ENCODE results near the gene COMMD1. TPM values are rescaled to one million over a fixed set of nuclear protein-coding genes. Genes with fewer than 3 reads are reported as not detected.
"Not testable (repeated sequence)": the region's sequence is repeated elsewhere in the genome, so short reads cannot be mapped to it uniquely, and the experiment has no call there.

The COMMD1 gene
- 45.9 and 50.7 TPM in 2 replicates for total RNA-seq (2014; rRNA removed; shearing (Covaris generic))

GRCh38 chr2:61905372-61906185 lies at the start of gene COMMD1:
TSS of gene COMMD1 (plus strand) at chr2:61905674. CDS start at chr2:61905679, 5 bp downstream.
- peak; percentile 33 for DNase-seq (ENCODE audit: low spot score)

DNA sequence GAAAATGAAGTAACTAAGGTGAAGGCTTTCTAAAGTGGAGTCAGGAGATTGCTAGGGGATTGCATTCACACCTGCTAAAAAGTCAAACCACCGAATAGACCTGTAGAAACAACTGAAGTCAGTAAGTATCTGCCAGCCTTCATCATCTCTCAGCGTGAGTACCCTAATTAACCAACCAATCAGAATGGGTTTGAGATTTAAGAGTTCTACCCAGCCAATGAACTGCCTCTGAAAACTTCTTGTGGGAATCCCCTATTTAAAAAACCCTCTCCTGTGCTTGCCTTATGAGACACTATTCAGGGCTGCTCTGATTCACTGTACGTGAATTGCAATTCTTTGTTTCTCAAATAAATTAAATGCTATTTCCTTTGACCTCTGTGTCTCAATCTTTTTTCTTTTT lies 48.2 kb upstream of the COMMD1 start:
- no peak for DNase-seq (ENCODE audit: low spot score)

- no peak for DNase-seq (ENCODE audit: low spot score)
Measured at GRCh38 chr2:61862085-61862484, 43.4 kb upstream of the COMMD1 start.

DNA sequence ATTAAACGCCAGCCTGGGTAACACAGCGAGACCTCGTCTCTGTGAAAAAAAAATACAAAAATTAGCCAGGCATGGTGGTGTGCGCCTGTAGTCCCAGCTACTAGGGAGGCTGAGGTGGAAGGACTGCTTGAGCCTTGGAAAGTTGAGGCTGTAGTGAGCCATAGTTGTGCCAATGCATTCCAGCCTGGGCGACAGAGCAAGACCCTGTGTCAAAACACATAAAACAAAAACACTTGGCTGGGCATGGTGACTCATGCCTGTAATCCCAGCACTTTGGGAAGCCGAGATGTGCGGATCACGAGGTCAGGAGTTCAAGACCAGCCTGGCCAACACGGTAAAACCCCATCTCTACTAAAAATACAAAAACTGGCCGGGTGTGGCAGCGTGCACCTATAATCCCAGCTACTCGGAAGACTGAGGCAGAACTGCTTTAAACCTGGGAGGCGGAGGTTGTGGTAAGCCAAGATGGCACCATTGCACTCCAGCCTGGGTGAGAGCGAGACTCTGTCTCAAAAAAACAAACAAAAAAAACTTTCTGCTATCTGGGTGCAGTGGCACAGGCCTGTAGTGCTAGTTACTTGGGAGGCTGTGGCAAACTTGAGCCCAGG lies 38.9 kb upstream of the COMMD1 start:
- not testable (repeated sequence) for DNase-seq (ENCODE audit: low spot score)

DNA sequence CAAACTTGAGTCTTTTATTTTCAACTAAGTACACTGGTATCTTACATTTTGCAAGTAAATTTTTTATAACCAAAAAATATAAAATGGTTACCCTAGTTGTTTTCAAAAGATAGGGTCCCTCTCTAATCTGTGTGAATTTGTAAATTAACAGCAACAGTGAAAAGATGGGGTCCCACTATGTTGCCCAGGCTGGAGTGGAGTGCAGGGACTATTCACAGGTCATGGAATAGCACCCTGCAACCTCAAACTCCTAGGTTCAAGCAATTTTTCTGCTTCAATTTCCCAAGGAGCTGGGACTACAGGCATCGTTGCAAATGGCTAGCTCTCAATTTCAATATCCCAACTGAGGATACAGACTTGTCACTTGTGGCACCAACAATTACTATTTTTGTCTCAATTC lies 29.1 kb upstream of the COMMD1 start:
- no peak for DNase-seq (ENCODE audit: low spot score)

DNA sequence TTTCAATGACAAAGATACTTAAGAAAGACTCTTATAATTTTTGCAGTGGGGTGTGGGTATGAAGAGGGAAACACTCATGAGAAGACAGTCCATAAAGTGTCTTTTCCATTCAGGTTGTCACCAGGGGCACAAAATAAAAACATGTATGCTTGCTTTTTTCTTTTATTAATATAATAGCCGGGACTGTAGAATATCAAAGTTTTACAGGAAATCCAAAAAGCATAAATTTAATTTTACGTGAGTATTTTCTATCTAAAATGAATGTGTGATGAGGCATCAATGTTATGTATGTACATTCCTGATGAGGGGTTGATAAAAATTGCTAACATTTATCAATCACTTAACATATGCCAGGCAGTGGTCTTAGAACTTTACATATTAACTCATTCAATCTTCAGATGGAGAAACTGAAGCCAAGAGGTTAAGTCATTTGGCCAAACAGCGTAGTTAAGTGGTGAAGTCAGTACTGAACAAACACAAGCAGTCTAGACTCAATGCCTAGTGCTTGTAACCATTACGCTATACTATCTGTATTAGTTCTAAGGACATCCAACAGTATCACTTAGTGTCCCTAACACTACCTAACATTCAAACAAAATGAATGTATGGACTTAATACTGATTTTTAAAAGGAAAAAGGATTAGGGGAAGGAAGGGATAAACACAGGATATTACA lies 27.8 kb upstream of the COMMD1 start:
- no peak for DNase-seq (ENCODE audit: low spot score)

GRCh38 chr2:61878761-61879160 lies 26.7 kb upstream of the COMMD1 start:
- no peak for DNase-seq (ENCODE audit: low spot score)

DNA sequence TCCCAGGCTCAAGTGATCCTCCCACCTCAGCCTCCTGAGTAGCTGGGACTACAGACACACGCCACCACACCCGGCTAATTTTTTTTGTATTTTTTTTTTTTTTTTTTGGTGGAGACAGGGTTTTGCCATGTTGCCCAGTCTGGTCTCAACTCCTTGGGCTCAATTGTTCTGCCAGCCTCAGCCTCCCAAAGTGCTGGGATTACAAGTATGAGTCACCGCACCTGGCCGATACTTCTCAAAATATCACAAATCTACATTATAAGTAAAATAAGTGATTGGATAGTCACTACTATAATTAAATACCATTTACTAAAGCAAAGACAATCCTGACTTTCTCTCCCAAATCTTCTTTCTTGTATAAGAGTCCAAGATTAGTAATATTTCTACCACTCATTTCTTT lies 26.1 kb upstream of the COMMD1 start:
- DNase-seq (ENCODE audit: low spot score) = not testable (repeated sequence)

GRCh38 chr2:61882850-61883249 lies 22.6 kb upstream of the COMMD1 start:
- DNase-seq (ENCODE audit: low spot score) = no peak

DNA sequence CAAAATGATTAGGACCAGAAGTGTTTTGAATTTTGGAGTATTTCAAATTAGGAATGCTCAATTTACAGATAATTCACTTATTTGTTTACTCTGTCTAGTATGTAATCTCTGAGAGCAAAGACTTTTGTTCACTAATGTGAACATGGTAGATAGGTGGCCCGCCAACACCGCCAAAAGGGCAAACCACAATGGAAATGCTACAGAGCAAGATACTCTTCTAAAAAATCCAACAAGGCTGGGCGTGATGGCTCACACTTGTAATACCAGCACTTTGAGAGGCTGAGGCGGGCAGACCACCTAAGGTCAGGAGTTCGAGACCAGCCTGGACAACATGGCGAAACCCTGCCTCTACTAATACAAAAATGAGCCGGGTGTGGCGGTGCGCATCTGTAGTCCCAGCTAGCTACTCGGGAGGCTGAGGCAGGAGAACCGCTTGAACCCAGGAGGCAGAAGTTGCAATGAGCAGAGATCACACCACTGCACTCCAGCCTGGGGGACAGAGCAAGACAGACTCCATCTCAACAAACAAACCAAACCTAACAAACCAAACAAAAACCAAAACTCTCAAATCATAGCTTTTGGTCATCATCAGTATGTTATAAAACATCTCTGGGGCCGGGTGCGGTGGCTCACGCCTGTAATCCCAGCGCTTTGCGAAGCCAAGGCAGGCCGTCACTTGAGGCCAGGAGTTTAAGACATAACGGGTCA lies 19.4 kb upstream of the COMMD1 start:
- DNase-seq (ENCODE audit: low spot score) = no peak

DNA sequence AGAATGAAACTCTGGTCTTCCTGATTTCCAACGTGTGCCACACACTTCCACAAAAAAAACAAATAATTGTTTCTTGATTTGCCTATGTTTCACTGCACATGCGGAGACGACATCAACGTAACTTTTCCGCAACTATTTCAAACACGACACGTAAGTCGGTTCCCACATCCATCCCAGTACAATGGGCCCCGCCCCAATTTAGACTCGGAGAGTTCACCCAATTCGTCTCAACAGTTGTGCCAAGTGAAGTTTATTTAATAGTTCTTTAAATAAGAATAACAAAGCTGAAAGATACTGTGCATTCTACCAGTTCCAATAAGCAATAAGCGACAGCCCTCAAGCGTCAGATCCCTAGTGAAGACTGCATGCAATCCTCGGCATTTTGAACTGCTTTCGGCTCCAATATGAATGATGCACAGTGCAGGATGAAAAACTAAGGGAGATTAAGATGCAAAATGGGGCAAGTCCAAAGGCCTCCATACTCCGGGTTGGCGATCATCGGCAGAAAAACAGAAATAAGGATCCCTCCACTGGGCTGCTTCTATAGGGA lies 17.7 kb upstream of the COMMD1 start:
- peak; percentile 39 for DNase-seq (ENCODE audit: low spot score)

DNA sequence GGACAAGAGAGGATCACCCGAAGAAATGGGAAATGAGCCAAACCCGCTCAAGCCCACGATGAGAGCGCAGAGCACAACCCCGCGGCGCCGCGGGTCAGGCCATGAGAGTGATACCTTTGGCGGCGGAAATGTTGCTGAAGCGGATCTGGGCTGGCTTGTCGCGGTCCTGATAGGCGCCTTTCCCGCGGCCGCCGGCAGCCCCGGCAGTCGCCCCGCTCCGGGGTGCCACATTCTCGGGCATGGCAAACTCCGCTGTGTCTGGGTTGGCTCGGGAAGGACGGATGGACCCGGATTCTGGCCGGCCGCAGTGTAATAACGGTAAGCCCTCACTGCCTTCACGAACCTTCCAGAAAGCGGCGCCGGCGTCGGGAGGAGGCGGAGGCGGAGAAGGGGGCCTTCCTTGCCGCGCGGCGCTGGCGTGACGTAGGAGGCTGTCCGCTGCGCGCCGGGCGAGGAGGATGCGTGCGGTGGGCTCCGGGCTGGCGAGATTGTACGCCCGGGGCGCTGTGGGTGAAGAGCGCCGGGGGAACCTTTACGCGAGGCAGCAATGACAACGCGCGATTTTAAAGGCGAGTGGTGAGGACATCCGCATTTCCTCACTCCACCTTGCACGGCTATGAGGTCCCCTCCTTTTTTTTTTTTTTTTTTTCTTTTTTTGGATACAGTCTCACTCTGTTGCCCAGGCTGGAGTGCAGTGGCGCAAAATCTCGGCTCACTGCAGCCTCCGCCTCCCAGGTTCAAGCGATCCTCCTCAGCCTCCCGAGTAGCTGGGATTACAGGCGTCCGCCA lies 17.0 kb upstream of the COMMD1 start, which contains the start of gene CCT4:
Gene CCT4 (minus strand): TSS at position 390 of the 789 bp plus-strand sequence. CDS start 149 bp downstream, at position 241.
- DNase-seq (ENCODE audit: low spot score) = peak; percentile 70

GRCh38 chr2:61898810-61899209 lies 6.7 kb upstream of the COMMD1 start:
- DNase-seq (ENCODE audit: low spot score) = peak; percentile 36

GRCh38 chr2:61900281-61900680 lies 5.2 kb upstream of the COMMD1 start:
- DNase-seq (ENCODE audit: low spot score) = no peak

DNA sequence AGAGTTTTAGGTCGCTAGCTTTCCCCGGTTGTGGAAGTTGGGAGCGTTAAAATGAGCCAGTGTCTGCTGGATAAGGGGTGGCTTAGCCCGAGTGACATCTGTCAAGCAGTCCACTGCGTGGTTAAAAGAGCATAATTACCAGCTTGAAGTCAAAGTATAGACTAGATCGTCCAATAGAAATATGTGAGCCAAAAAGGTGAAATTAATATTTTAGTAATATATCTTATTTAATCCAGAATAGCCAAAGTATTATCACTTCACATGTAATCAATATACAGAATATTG lies 654 bp downstream of the COMMD1 start:
- DNase-seq (ENCODE audit: low spot score) = no peak

DNA sequence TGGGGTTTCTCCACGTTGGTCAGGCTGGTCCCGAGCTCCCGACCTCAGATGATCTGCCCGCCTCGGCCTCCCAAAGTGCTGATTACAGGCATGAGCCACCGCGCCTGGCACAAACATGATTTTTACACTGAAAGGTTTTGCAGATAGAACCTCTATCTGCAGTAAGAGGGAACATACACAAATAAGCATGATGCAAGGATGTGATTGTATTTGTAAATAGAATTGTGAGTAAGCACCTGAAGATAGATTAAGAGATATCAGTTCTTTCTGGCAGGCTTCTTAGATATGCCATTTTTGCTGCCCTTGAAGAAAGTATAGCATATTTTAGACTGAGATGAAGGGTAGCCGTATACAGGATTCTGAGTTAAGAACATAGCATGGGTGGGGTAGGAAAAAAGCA lies 3.6 kb downstream of the COMMD1 start:
- no peak for DNase-seq (ENCODE audit: low spot score)

- DNase-seq (ENCODE audit: low spot score) = no peak
Measured at GRCh38 chr2:61910603-61911002, 5.1 kb downstream of the COMMD1 start.

- no peak for DNase-seq (ENCODE audit: low spot score)
Measured at GRCh38 chr2:61911510-61911909, 6.0 kb downstream of the COMMD1 start.

DNA sequence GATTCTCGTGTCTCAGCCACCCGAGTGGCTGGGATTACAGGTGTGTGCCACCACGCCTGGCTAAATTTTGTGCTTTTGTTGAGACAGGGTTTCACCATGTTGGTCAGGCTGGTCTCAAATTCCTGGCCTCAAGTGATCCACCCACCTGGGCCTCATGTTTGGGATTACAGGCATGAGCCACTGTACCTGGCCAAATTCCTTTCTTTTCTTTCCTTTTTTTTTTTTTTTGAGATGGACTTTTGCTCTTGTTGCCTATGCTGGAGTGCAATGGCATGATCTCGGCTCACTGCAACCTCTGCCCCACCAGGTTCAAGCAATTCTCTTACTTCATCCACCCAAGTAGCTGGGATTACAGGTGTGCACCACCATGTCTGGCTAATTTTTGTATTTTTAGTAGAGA lies 9.3 kb downstream of the COMMD1 start:
- not testable (repeated sequence) for DNase-seq (ENCODE audit: low spot score)

GRCh38 chr2:61920548-61920947 lies 15.1 kb downstream of the COMMD1 start:
- no peak for DNase-seq (ENCODE audit: low spot score)

- DNase-seq (ENCODE audit: low spot score) = no peak
Measured at GRCh38 chr2:61922714-61923113, 17.2 kb downstream of the COMMD1 start.
